NCI-H2029 treated with DMSO at 0.1 percent for 48 hours (cell line): ENCODE data around the gene ATXN7L1.
"Not testable (repeated sequence)": the region's sequence is repeated elsewhere in the genome, so short reads cannot be mapped to it uniquely, and the experiment has no call there.

ENCODE experiments used
- DNase-seq: peaks from one replicate; lab custom pipeline; 2025; lab: John Stamatoyannopoulos, UW

The ATXN7L1 gene

DNA sequence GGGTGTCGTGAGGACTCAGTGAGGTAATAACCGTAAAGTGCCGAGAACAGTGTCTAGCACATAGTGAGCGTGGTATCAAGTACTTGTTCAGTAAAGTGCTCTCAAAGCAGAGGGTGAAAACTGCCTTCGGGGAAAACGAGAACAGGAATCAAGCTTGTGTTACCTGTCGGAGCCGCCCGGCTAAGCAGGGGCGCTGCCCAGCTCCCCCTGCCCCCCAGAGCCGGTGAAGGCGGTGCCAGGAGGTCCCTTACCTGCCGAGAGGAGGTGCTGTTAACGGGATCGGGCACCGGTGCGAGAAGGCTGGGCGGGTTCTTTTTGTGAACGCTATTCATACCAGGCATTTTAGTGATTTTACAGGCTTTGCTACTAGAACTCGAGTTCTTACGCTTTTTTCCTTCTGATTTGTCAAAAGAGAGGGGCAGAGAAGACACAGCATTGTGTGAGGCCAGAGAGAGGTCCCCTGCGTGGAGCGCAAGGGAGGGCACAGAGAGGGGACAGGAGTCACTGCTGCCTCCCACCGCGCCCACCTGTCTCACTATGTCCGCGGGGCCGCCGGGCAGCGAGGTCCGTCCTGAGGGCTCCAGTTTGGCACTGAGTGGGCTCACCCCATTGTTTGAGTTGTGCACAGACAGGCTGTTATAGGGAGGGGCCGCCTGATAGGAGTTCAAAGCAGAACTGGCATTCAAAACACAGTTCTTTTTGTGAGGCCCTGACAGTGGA lies 262.6 kb downstream of the ATXN7L1 start:
- no peak for DNase-seq

- DNase-seq, result no peak
Measured at GRCh38 chr7:105612806-105613205, 263.6 kb downstream of the ATXN7L1 start.

DNA sequence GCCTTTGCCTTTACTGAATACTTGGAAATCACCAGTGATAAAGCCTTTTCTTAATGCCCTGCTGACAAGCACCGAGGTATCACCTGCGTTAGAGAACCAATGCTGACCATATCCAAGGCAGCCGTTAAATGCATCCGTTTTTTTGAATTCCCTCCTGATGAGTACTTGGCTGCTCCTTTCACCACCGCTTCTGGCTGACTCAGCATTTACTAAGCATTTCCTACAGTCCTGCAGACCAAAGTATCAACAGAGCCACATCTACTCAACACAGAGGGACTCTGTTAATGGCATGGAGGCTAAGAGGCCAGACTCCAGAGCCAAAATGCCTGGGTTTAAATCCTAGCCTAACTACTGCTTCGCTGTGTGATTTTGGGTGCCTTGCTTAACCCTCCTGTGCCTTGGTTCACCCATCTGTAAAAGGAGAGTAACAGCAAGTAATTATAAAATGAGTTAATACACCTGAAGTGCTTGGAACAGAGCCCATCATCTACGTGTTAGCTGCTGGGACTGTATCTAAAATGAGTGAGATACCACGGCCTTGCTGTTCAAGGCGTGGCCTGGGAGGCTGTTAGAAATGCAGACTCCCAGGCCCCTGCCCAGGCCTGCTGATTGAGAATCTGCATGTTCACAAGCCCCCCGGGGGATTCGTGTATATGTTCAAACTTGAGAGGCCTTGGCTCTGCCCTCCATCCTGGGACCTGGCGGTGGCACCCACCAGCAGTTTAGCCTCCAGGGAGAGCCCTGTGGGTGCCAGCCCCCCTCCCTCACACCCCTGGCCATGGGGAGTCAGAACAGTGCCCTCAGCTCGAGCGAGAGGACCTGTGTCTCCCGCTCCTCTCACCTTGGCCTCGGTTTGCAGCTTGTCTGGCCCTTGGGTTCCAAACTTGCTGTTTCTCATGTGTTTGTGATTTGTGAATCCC lies 264.3 kb downstream of the ATXN7L1 start:
- DNase-seq, result no peak

- no peak for DNase-seq
Measured at GRCh38 chr7:105610165-105610930, 266.1 kb downstream of the ATXN7L1 start.

- DNase-seq, result no peak
Measured at GRCh38 chr7:105602325-105603305, 273.8 kb downstream of the ATXN7L1 start.

- no peak for DNase-seq
Measured at GRCh38 chr7:105600720-105601550, 275.5 kb downstream of the ATXN7L1 start.

DNA sequence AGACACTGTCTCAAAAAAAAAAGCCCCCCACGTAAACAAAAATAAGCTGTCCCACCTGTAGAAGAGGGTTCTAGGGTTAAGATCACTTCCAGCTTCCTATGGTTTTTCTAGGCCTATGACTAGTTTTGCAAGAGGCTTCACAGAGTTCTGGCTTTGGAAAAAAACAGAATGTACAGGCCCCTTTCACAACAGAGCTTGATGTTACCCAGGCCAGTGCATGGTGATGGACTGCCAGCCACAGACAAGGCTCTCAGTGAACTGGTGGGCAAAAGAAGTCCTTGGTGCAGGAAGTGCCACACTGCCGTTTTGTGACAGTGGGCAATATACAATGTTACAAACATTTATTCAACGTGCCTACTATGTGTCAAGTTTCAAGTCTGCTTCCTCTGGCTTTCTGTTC lies 276.8 kb downstream of the ATXN7L1 start:
- DNase-seq, result no peak

DNA sequence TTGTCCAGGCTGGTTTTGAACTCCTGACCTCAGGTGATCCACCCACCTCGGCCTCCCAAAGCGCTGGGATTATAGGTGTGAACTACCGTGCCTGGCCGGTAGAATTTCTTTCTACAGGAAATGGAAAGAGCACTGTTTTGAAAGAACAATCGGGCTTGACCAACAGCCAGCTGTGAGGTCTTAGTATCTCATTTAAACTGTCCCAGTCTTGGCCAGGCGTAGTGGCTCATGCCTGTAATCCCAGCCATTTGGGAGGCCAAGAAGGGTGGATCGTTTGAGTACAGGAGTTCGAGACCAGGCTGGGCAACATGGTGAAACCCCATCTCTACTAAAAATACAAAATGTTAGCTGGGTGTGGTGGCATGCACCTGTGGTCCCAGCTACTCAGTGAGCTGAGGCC lies 277.3 kb downstream of the ATXN7L1 start:
- not testable (repeated sequence) for DNase-seq

DNA sequence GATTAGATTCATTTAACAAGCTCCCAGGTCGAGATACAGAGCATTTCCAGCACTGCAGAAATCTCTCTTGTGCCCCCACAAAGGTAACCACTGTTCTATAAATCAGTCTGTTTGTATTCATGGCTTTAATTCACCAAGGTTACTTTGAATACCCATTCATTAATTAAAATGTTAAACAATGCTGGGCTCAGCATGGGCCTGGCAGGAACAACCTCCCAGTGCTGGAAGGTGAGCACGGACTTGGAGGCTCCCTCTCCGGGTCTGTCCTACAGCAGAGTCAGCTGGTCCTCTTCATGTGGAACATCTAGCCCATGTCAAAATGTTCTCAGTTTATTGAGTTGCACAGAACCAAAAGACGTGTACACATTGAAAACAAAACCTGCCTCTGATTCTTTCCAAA lies 279.5 kb downstream of the ATXN7L1 start:
- DNase-seq, result no peak

- peak; percentile 3 for DNase-seq
Measured at GRCh38 chr7:105594034-105594433, 282.4 kb downstream of the ATXN7L1 start.

DNA sequence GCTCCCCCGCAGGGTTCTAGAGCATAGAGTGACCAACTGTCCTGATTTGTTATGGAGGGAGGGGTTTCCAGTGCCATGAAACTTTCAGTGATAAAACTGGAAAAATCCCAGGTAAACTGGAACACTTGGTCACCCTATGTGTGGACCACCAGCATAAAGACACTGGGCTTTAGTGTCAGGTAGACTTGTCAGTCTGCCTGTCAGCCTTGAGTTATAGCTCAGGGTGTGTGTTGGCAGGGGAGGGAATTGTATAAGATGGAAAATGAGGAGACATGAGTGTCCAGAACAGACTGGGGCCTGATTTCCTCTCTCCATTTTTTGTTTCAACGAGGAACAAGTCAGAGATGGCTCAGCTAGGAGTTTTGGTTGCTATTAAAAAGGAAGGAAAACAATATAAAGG lies 284.9 kb downstream of the ATXN7L1 start:
- no peak for DNase-seq

GRCh38 chr7:105590793-105591192 lies 285.6 kb downstream of the ATXN7L1 start:
- DNase-seq, result no peak

DNA sequence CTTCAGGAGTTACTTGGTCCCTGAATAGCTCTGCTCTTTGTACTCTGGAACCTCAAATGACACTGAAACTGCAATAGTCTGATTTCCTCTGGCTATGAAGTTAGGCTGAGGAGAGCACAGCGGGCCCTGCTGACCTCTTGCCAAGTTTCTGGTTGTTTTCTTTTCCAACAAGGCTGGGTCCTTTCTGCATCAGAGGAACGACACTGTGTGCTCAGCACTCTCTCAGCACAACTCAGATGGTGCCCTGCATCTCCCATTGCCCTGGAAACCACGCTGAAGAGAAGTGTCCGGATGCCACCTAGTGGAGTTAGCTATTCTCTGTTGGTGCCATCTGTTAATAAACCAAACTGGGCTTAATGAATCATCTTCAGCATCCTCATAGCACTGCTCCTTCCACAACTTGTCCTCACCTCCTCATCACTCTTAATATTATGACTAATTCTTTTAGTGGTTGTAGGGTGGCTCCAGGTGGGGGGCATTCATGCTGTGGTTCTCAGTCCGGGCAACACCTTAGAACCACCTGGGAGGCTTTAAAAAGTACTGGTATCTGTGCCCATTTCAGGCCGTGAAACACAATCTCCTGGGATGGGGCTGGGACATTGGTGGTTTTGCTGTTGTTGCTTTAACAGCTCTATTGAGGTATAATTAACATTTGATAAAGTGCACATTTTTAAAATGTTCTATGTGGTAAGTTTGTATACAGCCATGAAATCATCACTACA lies 286.9 kb downstream of the ATXN7L1 start:
- peak; percentile 58 for DNase-seq

DNA sequence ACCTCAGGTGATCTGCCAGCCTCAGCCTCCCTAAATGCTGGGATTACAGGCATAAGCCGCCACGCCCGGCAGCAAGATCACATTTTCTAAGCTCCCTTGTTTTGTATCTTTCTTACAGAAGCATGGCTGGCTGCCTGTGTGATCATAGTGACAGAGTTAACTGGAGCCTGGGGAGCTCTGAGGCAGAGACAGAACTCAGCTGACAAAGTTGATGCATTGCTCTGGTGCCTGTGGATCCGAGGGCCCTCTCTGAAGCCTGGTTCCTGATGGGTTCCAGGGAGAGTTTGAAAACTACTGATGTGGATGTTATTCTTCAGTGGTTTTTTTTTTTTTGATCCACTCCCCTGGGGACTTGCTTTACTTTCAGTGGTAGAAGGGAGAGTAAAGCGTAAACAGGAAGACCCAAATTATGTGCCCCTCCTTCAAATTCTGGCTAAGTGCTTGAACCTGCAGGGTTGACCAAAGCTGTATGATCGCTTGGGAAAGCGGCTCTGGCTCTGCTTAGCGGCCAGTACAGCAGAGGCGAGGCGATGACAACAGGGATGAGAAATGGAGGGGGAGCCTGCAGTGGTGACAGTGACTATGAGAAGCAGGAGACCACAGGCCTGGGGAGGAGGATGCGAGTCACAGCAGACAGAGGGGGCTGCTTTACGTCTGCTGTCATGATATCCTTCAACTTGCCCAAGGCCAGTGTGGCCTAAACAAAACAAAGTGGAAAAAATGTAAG lies 288.3 kb downstream of the ATXN7L1 start:
- DNase-seq, result no peak

- no peak for DNase-seq
Measured at GRCh38 chr7:105585850-105586500, 290.4 kb downstream of the ATXN7L1 start.

- DNase-seq, result no peak
Measured at GRCh38 chr7:105584165-105584564, 292.2 kb downstream of the ATXN7L1 start.

- no peak for DNase-seq
Measured at GRCh38 chr7:105583061-105583460, 293.3 kb downstream of the ATXN7L1 start.

DNA sequence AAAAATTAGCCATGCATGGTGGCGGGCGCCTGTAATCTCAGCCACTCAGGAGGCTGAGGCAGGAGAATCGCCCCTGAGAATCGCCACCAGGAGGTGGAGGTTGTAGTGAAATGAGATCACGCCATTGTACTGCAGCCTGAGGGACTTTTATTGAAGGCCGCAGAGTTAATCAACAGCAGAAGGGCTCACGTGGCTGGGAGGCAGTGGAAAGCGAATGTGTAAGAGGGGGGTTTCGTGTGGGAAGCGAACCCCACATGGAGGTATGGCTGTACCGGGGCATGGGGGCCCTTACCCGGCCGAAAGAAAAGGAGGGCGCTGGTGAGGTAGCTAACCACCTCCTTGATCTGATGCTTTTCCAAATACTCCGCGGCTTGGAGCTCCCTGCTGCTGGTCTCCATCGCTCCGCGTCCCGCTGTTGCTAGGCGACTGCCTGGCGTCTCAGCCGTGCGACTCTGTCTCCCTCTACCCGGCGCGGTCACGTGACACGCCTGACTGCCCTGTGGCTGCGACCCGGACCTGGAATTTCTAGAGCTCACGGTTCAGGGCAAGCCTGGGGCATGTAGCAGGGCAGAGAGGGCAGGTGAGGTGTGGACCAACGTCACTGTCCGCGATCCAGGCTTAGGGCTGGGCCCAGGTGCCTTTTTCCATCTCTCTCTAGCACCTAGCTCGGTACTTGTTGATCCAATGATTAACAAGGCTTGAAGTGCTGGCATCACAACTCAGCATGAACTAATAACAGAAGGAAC lies 295.2 kb downstream of the ATXN7L1 start, which contains the start of gene EFCAB10:
EFCAB10 (minus strand) TSS at position 428 of the 746 bp plus-strand sequence; CDS start at position 398, 30 bp downstream.
- peak; percentile 57 for DNase-seq
